Mucosa of gallbladder (tissue), 1 donor: Measurements from ENCODE around the gene SGPL1. TPM values are rescaled to one million over a fixed set of nuclear protein-coding genes. Genes with fewer than 3 reads are reported as not detected.
"Not testable (repeated sequence)": the region's sequence is repeated elsewhere in the genome, so short reads cannot be mapped to it uniquely, and the experiment has no call there.

Experiments
- DNase-seq: peaks from one replicate; pipeline ENCODE4 v3.0.0-alpha.2; 2020; ENCODE audit warnings: low spot score
- total RNA-seq: library from RNA; stranded (reverse); gene quantifications from one replicate; pipeline ENCODE4 v1.2.1, GENCODE V29; 2021
- donor health status: DM: no; HTN: no; CAD: no.

SGPL1 gene
- total RNA-seq, 1 donor from 2014 or later: 64.0 TPM

- DNase-seq: no peak
These were observed 90.5 kb downstream of the SGPL1 start for GRCh38 chr10:70906031-70906783.

- DNase-seq: no peak
These were observed 91.3 kb downstream of the SGPL1 start for GRCh38 chr10:70906953-70907636.

- DNase-seq: no peak
These were observed 92.1 kb downstream of the SGPL1 start for GRCh38 chr10:70907637-70908405.

- no peak for DNase-seq
These were observed 92.9 kb downstream of the SGPL1 start for GRCh38 chr10:70908406-70909296.

GRCh38 chr10:70909326-70909935, 93.7 kb downstream of the SGPL1 start:
- no peak for DNase-seq

- no peak for DNase-seq
These were observed 95.0 kb downstream of the SGPL1 start for GRCh38 chr10:70910486-70911341.

- no peak for DNase-seq
These were observed 95.6 kb downstream of the SGPL1 start for GRCh38 chr10:70911386-70911785.

- no peak for DNase-seq
These were observed 96.8 kb downstream of the SGPL1 start for GRCh38 chr10:70912556-70912955.

GRCh38 chr10:70913191-70913892, 97.6 kb downstream of the SGPL1 start:
- DNase-seq: no peak

GRCh38 chr10:70913893-70914240, 98.1 kb downstream of the SGPL1 start:
- no peak for DNase-seq

GRCh38 chr10:70914316-70914864, 98.6 kb downstream of the SGPL1 start:
- DNase-seq: no peak

GRCh38 chr10:70915206-70915605, 99.5 kb downstream of the SGPL1 start:
- DNase-seq: no peak

GRCh38 chr10:70915806-70916205, 100.1 kb downstream of the SGPL1 start:
- DNase-seq: no peak

GRCh38 chr10:70916241-70916640, 100.5 kb downstream of the SGPL1 start:
- DNase-seq: no peak

- DNase-seq: no peak
These were observed 101.5 kb downstream of the SGPL1 start for GRCh38 chr10:70917226-70917625.

- no peak for DNase-seq
These were observed 101.9 kb downstream of the SGPL1 start for GRCh38 chr10:70917635-70918034.

GRCh38 chr10:70918851-70919530, 103.2 kb downstream of the SGPL1 start:
- DNase-seq: no peak

- not testable (repeated sequence) for DNase-seq
These were observed 104.2 kb downstream of the SGPL1 start for GRCh38 chr10:70919906-70920305.

GRCh38 chr10:70920519-70920918, 104.8 kb downstream of the SGPL1 start:
- peak; percentile 53 for DNase-seq
